ENCODE data around the gene HSPA14. TPM values are rescaled to one million over a fixed set of nuclear protein-coding genes. Genes with fewer than 3 reads are reported as not detected.

Gene HSPA14
- total and polyA plus RNA-seq, 2 of the 4 experiments (the other 2 are of a cell fraction): 10.3 to 11.8 TPM

GRCh38 chr10:14840178-14840577 lies 2.1 kb downstream of the HSPA14 start:
- H3K4me3 ChIP-seq (ENCODE audit: insufficient read depth, low read depth, low read length): no peak overlapping the region
- H3K4ac ChIP-seq (ENCODE audit: low read depth, low read length): no peak overlapping the region
- no peaks in the 10 kb centered on the region for H3K27me3 ChIP-seq (ENCODE audit: control insufficient read depth, insufficient read depth, low read length)
- no peak overlapping the region for H3K56ac ChIP-seq (ENCODE audit: extremely low read depth, insufficient read depth, low read length)
- no peak overlapping the region for H2AK5ac ChIP-seq (ENCODE audit: low read depth, low read length)
- H2AK9ac ChIP-seq (replicated peaks; ENCODE audit: low read depth, low read length, poor library complexity): no peak overlapping the region
- no peak overlapping the region for H4K8ac ChIP-seq (ENCODE audit: low read depth in 2 of 2, low read length in 2 of 2)
- POLR2A ChIA-PET (ENCODE audit: unreplicated experiment): no interaction called here
- H3K14ac ChIP-seq (replicated peaks; ENCODE audit: low read depth, low read length): no peak overlapping the region
- H3K9me1 ChIP-seq (ENCODE audit: insufficient read depth, low read length): no peaks in the 10 kb centered on the region; the same call in 1 of the 2 replicates
- TF ChIP-seq MAFK (IDR thresholded peaks at IDR 0.05; ENCODE audit: low read depth, low read length): peak; percentile 42; the same call in 1 of the 2 replicates
- no peak for TF ChIP-seq POLR2A (IDR thresholded peaks at IDR 0.05; ENCODE audit: low read depth, low read length)
- peaks cover 26% of the 10 kb centered on the region for H3K36me3 ChIP-seq (ENCODE audit: control insufficient read depth, insufficient read depth, low read length)
- no peak overlapping the region for H3K27ac ChIP-seq (ENCODE audit: insufficient read depth, low read length)
- in situ Hi-C loops (cut with MboI; ENCODE audit: low sequenced_read_pairs): no loop called here
- ATAC-seq (ENCODE audit: low read depth) (no peak), DNase-seq (no peak)
- peaks cover 1% of the 10 kb centered on the region; the same call in 1 of the 2 replicates for H3K4me1 ChIP-seq (ENCODE audit: control insufficient read depth, insufficient read depth, low read length)
- BruUV-seq (replicated peaks): no TSS peak
- H4K20me1 ChIP-seq (ENCODE audit: insufficient read depth, low read length): peaks cover 4% of the 10 kb centered on the region
- peaks cover 30 to 44% of the 10 kb centered on the region in 2 experiments for H3K79me1 ChIP-seq (ENCODE audit: low read depth in 1 of 2, low read length in 2 of 2)
- no peak overlapping the region for H4K5ac ChIP-seq (ENCODE audit: low read depth, low read length)
- H3K4me2 ChIP-seq (ENCODE audit: low read depth, low read length): no peak overlapping the region
- intact Hi-C loops (cut with micrococcal nuclease): no loop called here
- no peak overlapping the region for H4K91ac ChIP-seq (ENCODE audit: insufficient read depth, low read depth, low read length)
- no CpG with 5 or more reads among the region's 2 CpGs for WGBS, 2 experiments (ENCODE audit: extremely low coverage in 2 of 2, insufficient read length in 1 of 2)
- no peak overlapping the region for H2BK20ac ChIP-seq (ENCODE audit: low read depth, low read length)
- H2AFZ ChIP-seq (replicated peaks; ENCODE audit: low read length, poor library complexity): no peak overlapping the region
- no peak overlapping the region for H3K9ac ChIP-seq (ENCODE audit: low read depth, low read length)
- H2BK120ac ChIP-seq (ENCODE audit: low read depth, low read length): no peak overlapping the region
- no peak overlapping the region for H2BK15ac ChIP-seq (ENCODE audit: low read depth, low read length)
- dilution Hi-C loops (cut with HindIII; ENCODE audit: low sequenced_read_pairs, unreplicated experiment): no loop called here
- no peaks in the 10 kb centered on the region for H3K9me3 ChIP-seq (ENCODE audit: control insufficient read depth, insufficient read depth, low read length)
- no peak overlapping the region for H3K18ac ChIP-seq (ENCODE audit: low read depth, low read length)
- no peak overlapping the region for H3K23ac ChIP-seq (ENCODE audit: low read depth, low read length)
- no peak overlapping the region for H2BK5ac ChIP-seq (ENCODE audit: low read depth, low read length, poor library complexity, severe bottlenecking)
- CTCF ChIA-PET: no interaction called here
